Vagina (tissue), 2 donors: Measurements from ENCODE around the gene CTAGE8.
"Not testable (repeated sequence)": the region's sequence is repeated elsewhere in the genome, so short reads cannot be mapped to it uniquely, and the experiment has no call there.

ENCODE experiments used
- CTCF ChIP-seq, 3 experiments: fragments of 450-650 bp in 2 of 3; fragments of 200-600 bp in 1 of 3; sonication (generic) in 1 of 3; IDR thresholded peaks; one replicate each; pipeline ENCODE4 v1.5.1; 2017 to 2019; ENCODE audit warnings: antibody characterized with exemption in 3 of 3, mild to moderate bottlenecking in 2 of 3, moderate library complexity in 2 of 3
- POLR2A ChIP-seq, 2 donors: fragments of 450-650 bp; IDR thresholded peaks; one replicate each; pipeline ENCODE4 v1.6.1; 2017; ENCODE audit warnings: antibody characterized with exemption in 2 of 2, mild to moderate bottlenecking in 2 of 2, moderate library complexity in 2 of 2
- POLR2AphosphoS5 ChIP-seq, 2 donors: sonication (generic); formaldehyde crosslinking; IDR thresholded peaks; one replicate each; pipeline ENCODE4 v1.9.0; 2017; ENCODE audit warnings: antibody characterized with exemption in 2 of 2, mild to moderate bottlenecking in 2 of 2, low read depth in 1 of 2; ENCODE audit not compliant: insufficient read depth in 1 of 2

GRCh38 chr7:144264692-144265091, 4.4 kb downstream of the CTAGE8 start, which contains the start of gene OR2A7:
- not testable (repeated sequence) for TF ChIP-seq CTCF (IDR thresholded peaks at IDR 0.05); POLR2A (IDR thresholded peaks at IDR 0.05); POLR2AphosphoS5 (IDR thresholded peaks at IDR 0.05; ENCODE audit: insufficient read depth in 1 of 2, low read depth in 1 of 2)
